DMS79 treated with DMSO at 0.1 percent for 48 hours (cell line): Measurements from ENCODE around the gene FBXL22.
"Not testable (repeated sequence)": the region's sequence is repeated elsewhere in the genome, so short reads cannot be mapped to it uniquely, and the experiment has no call there.

ENCODE experiments used
- DNase-seq: peaks from one replicate; lab custom pipeline; 2025; lab: John Stamatoyannopoulos, UW

Gene FBXL22

DNA sequence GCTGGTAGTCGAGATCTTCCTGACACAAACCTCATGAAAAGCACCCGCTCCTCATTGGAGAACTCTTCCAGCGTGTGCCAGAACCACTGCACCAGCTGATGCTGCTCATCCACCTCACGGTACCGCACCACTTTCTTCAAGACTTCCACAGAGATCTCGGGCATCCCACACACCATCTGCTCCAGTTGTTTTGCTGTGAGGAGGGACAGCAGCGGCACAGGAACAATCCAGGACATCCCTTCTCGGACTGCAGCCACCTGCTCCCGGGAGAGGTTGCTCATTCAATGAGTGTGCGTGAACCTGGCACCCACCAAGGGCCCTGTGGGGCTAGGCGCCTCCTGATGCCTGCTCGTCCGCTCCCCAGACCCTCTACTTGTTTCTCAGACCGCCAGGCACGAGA lies 15.1 kb downstream of the FBXL22 start:
- no peak for DNase-seq

DNA sequence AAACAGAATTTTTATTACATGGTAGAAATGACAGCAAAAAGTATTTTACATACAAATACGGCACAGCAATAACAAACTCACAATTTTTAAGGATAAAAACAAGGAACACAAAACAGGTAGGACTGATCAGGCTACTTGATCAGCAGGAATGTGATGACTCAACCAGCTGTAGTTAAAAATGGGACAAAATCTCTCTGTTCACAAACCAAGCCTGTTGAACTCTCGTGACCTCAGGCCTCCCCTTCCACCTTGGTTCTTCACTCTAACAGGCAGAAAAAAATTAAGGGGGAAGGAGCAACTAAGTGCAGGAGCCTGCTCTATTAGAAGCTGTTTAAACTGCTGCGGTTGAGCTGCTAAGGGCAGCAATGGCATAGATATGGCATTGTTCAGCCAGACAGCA lies 18.7 kb downstream of the FBXL22 start:
- no peak for DNase-seq

DNA sequence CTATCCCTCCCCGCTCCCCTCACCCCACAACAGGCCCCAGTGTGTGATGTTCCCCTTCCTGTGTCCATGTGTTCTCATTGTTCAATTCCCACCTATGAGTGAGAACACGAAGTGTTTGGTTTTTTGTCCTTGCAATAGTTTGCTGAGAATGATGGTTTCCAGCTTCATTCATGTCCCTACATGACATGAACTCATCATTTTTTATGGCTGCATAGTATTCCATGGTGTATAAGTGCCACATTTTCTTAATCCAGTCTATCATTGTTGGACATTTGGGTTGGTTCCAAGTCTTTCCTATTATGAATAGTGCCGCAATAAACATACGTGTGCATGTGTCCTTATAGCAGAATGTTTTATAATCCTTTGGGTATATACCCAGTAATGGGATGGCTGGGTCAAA lies 20.0 kb downstream of the FBXL22 start:
- DNase-seq, result not testable (repeated sequence)

DNA sequence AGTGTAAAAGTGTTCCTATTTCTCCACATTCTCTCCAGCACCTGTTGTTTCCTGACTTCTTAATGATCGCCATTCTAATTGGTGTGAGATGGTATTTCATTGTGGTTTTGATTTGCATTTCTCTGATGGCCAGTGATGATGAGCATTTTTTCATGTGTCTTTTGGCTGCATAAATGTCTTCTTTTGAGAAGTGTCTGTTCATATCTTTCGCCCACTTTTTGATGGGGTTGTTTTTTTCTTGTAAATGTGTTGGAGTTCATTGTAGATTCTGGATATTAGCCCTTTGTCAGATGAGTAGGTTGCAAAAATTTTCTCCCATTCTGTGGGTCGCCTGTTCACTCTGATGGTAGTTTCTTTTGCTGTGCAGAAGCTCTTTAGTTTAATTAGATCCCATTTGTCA lies 20.4 kb downstream of the FBXL22 start:
- DNase-seq, result not testable (repeated sequence)

DNA sequence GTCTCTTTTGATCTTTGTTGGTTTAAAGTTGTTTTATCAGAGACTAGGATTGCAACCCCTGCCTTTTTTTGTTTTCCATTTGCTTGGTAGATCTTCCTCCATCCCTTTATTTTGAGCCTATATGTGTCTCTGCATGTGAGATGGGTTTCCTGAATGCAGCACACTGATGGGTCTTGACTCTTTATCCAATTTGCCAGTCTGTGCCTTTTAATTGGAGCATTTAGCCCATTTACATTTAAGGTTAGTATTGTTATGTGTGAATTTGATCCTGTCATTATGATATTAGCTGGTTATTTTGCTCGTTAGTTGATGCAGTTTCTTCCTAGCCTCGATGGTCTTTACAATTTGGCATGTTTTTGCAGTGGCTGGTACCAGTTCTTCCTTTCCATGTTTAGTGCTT lies 23.6 kb downstream of the FBXL22 start:
- DNase-seq, result not testable (repeated sequence)

DNA sequence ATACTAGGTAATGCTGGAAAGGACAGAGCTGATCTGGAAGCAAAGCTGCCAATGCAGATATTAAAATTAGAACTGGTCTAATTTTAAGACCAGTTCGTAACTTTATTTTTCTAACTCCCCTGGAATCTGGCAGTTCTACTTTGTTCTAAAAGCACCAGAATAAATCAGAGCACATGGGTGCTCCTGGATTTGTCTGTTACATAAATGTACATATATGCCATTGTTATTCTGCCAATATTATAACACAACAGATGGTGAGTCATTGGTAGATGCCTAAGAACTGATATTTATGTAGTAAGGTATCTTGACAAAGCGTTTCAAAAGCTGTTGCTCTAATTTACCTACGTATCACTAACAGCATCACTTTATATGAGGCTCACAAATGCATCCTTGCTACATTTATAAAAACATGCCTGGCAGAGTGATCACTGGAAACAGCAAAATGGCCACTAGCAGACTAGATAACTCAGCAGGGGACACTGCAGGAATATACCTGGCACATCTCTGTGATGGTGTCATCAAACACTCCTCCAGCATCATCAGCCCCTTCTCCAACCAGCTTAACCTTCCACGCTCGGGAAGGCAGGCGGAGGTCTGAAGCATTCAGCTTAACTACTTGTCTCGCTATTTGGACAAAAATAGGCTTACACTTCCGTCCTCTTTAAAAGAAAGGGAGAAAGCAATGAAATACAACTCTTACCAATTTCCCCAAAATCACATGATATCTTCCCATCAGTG lies 26.2 kb downstream of the FBXL22 start:
- no peak for DNase-seq

DNA sequence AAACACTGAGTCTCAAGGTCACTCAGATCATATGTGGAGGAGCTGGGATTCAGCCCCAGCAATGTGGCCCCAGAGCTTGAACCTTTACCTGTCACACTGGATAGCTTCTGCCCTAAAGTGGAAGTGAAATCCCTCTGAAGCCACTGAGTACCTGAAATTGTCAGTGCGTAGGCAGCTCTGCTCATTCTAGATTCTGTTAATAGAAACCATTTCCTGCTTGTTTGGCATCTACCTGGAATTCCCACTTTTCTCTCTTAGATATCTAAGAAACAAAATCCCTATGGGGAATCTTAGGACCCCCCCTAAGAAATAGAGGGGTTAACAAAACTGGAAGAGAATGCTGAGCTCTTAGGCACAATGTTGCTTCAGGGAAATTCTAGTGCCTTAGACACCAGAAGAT lies 29.8 kb downstream of the FBXL22 start:
- DNase-seq, result no peak

DNA sequence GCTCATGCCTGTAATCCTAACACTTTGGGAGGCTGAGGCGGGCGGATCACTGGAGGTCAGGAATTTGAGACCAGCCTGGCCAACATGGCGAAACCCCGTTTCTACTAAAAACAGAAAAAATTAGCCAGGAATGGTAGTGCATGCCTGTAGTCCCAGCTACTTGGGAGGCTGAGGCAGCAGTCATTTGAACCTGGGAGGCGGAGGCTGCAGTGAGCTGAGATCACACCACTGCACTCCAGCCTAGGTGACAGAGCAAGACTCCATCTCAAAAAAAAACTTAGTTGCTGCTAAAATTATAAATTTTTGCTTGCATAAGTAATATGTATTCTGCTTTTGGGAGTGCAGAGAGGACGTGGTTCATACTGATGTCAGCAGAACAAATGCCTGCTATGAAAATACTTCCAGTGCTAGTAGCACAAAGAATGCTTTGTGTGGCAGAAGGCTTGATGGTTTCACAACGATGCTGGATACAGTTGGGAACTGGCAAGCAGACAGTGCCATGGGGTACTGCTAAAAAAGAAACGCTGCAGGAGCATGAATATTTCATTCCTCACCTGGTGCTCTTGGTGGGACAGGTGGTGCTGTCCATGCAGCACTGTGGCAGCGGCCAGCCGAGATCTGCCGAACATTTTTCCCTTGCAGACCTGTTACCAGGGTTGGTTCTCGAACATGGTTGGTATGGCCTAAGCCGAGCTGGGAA lies 31.1 kb downstream of the FBXL22 start:
- DNase-seq, result no peak

DNA sequence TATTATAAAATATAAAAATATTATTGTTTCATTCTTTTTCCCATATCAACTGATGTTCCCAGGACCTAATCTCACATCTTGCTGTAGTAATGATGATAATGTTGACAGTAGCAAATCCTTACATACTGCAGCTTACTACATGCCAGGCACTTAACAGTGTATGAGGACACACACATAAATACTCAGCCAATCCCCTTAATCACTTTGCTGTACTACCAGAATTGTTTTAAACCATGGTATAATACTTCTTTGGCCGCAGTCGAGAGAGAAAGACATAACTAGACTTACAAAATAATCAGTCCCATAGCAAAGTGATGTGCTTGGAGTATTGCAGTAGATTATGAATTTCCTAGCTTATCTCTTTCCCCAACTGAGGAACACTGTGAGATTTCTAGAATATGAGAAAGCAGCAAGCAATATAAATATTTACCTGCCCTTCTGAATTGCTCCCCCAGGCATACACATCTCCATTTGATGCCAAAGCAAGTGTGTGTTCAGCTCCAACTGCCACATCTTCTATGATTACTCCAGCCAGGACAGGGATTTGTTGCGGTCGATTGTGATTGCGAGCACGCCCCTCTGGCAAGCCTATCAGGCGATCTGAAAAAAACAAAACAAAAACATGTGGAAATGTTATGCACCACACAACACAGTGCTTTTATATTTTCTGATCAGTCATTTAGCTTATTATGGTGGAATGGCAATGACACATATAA lies 33.0 kb downstream of the FBXL22 start:
- no peak for DNase-seq

DNA sequence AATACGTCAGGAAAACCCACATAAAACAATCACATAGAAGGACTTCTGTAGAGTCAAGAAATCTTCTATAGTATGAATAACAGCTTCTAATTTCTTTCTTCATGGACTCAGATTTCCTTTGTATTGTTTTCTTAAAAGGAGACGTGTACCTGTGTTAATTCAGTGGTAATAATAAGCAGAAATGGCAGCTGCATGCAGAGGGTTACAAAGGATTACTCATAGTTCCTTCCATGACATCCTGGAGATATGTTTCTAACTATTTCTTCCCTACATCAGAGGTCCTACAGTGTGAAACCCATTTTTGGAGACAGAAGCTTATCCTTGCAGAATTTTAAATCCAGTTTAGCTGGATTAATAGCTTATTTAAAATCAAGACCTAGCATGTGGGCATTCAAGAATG lies 36.1 kb downstream of the FBXL22 start:
- DNase-seq, result no peak

DNA sequence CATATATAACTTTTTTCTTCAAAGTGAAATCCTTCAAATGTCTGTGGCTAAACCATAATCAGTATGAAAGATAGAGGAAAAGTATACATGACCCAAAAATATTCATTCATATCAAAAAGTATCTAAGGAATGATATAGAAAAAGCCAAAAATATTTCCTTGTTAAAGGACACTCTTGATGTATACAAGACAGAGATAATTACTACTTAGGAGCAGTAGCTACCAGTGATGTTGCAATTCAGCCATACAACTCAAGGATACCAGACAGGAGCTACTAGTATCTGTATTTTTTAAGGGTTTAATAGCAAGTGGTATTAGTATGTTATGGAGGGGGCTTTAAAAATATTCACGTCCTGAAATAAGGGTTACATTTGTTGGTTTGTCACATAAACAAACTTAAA lies 37.0 kb downstream of the FBXL22 start:
- DNase-seq, result no peak

DNA sequence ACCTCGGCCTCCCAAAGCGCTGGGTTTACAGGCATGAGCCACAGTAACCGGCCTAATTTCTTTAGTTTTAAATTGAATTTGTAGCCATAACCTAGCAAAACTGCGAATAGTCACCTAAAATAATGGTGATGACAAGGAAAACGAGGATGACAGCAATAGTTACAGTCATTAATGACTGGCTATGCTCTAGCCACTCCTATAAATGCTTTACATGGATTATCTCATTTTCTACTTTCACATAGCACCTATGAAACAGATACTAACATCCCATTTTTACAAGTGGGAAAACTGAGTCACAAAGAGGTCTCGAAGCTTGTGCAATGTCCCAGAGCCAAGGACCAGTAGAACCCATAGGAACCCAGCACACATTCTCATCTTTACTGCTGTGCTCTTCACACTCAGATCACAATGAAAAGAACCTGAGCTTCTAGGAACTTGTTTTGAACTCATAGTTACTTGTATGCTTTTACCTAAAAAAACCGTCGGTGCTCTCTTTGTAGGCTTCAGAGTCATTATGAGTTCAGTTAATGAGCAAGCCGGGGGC lies 39.4 kb downstream of the FBXL22 start:
- no peak for DNase-seq

DNA sequence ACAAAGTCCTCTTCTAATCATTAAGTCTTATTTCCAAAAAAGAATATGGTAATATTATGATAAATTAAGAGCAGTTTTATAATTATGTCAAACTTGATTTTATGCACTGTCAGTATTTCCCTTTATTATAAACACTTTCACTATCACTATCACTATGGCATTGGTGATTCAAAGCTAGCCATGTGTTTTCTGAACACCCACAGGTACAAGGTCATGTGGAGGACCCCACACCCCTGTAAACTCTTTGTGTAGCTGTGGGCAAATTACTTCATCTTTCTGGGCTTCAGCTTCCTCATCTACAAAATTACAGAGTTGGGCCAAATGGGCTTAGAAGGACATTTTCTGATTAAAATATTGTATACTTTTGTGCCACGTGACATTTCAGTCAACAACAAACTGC lies 41.7 kb downstream of the FBXL22 start:
- no peak for DNase-seq

DNA sequence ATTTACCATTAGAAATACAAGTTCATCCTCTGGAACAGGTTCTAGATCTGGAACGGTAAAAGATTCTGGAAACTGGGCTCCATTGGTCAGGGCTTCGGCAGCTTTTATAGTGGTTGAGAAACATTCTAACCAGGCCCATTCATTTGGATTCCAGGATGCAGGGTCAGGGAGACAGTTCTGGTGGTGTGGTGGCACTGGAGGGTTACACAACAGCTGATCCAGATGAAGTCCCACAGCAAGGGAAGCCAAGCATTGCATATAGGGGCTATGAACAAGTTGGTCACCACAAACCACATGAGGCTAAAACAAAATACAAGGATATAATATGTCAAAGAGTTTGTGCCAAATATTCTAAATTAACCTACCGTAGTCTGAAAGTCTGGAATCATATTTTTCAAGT lies 43.0 kb downstream of the FBXL22 start:
- no peak for DNase-seq
